ENCODE results near the gene SERPINC1. TPM values are rescaled to one million over a fixed set of nuclear protein-coding genes. Genes with fewer than 3 reads are reported as not detected.

Gene SERPINC1
- total RNA-seq, 4 donors from 2014 or later = 0.31 to 2.3 TPM; not detected in 2

GRCh38 chr1:173893611-173894010 lies 23.5 kb downstream of the SERPINC1 start:
- no peak overlapping the region for H3K27ac ChIP-seq
- 88% methylated on average over 1 of the region's 1 CpG for WGBS
- TF ChIP-seq POLR2A (IDR thresholded peaks at IDR 0.05) (no peak), POLR2AphosphoS5 (IDR thresholded peaks at IDR 0.05) (no peak), CTCF (IDR thresholded peaks at IDR 0.05) (no peak), EP300 (IDR thresholded peaks at IDR 0.05) (no peak)
- H3K4me3 ChIP-seq = no peak overlapping the region
- H3K27me3 ChIP-seq = no peaks in the 10 kb centered on the region
- H3K9me3 ChIP-seq = no peaks in the 10 kb centered on the region
- no peak for DNase-seq (ENCODE audit: low spot score in 2 of 2)
- peaks cover 10% of the 10 kb centered on the region for H3K36me3 ChIP-seq
- no peaks in the 10 kb centered on the region for H3K4me1 ChIP-seq

- peaks cover 21% of the 10 kb centered on the region for H3K36me3 ChIP-seq
- TF ChIP-seq CTCF (IDR thresholded peaks at IDR 0.05) (no peak), POLR2AphosphoS5 (IDR thresholded peaks at IDR 0.05) (no peak), POLR2A (IDR thresholded peaks at IDR 0.05) (no peak), EP300 (IDR thresholded peaks at IDR 0.05) (no peak)
- WGBS = 96% methylated on average over 2 of the region's 2 CpGs
Measured at GRCh38 chr1:173889885-173890284, 27.2 kb downstream of the SERPINC1 start.

GRCh38 chr1:173888749-173889148 lies 28.4 kb downstream of the SERPINC1 start:
- Histone ChIP-seq H3K36me3 (peaks cover 18% of the 10 kb centered on the region), H3K27ac (no peak overlapping the region), H3K4me3 (no peak overlapping the region), H3K4me1 (no peaks in the 10 kb centered on the region), H3K9me3 (no peaks in the 10 kb centered on the region), H3K27me3 (no peaks in the 10 kb centered on the region)
- no peak for DNase-seq (ENCODE audit: low spot score in 2 of 2)
- TF ChIP-seq POLR2AphosphoS5 (IDR thresholded peaks at IDR 0.05) = no peak
- no peak for TF ChIP-seq POLR2A (IDR thresholded peaks at IDR 0.05)
- no peak for TF ChIP-seq CTCF (IDR thresholded peaks at IDR 0.05)
- TF ChIP-seq EP300 (IDR thresholded peaks at IDR 0.05) = no peak

More at GRCh38 chr1:173889885-173890284, 27.2 kb downstream of the SERPINC1 start:
- no peak overlapping the region for H3K27ac ChIP-seq
- no peaks in the 10 kb centered on the region for H3K27me3 ChIP-seq
- H3K4me1 ChIP-seq = no peaks in the 10 kb centered on the region
- H3K4me3 ChIP-seq = no peak overlapping the region
- no peak for DNase-seq (ENCODE audit: low spot score in 2 of 2)
- H3K9me3 ChIP-seq = no peaks in the 10 kb centered on the region

GRCh38 chr1:173887627-173888026 lies 29.5 kb downstream of the SERPINC1 start:
- Histone ChIP-seq H3K27me3 (no peaks in the 10 kb centered on the region), H3K4me3 (no peak overlapping the region)
- 93% methylated on average over 2 of the region's 2 CpGs for WGBS

More at GRCh38 chr1:173887627-173888026, 29.5 kb downstream of the SERPINC1 start:
- TF ChIP-seq POLR2A (IDR thresholded peaks at IDR 0.05) (no peak), POLR2AphosphoS5 (IDR thresholded peaks at IDR 0.05) (no peak), EP300 (IDR thresholded peaks at IDR 0.05) (no peak), CTCF (IDR thresholded peaks at IDR 0.05) (no peak)
- H3K4me1 ChIP-seq = no peaks in the 10 kb centered on the region
- no peak overlapping the region for H3K27ac ChIP-seq
- H3K36me3 ChIP-seq = peaks cover 18% of the 10 kb centered on the region
- no peak for DNase-seq (ENCODE audit: low spot score in 2 of 2)
- H3K9me3 ChIP-seq = no peaks in the 10 kb centered on the region

Measured in suprapubic skin (tissue), 4 donors.